T-helper 2 cell (primary cell): ENCODE measurements around the gene PTGES2.
"Not testable (repeated sequence)": the region's sequence is repeated elsewhere in the genome, so short reads cannot be mapped to it uniquely, and the experiment has no call there.

Experiments
- DNase-seq, 5 experiments: peaks; one replicate each; pipeline versions ENCODE4 v3.0.0 to v3.0.0-alpha.2; 2012 to 2022

PTGES2 gene

DNA sequence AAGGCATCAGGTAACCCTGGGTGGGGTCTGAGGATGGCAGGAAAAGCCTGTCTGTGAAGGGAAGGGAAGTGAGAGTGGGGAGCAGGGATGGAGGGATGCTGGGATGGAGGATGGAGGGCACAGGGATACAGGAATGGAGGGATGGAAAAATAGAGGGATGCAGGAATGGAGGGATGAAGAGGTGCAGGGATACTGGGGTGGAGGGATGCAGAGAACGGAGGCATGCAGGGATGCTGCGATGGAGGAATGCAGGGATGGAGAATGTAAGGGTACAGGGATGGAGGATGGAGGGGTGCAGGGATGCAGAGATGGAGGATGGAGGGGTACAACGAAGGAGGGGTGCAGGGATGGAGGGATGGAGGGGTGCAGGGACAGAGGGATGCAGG is 9.1 kb downstream of the PTGES2 start:
- no peak for DNase-seq

DNA sequence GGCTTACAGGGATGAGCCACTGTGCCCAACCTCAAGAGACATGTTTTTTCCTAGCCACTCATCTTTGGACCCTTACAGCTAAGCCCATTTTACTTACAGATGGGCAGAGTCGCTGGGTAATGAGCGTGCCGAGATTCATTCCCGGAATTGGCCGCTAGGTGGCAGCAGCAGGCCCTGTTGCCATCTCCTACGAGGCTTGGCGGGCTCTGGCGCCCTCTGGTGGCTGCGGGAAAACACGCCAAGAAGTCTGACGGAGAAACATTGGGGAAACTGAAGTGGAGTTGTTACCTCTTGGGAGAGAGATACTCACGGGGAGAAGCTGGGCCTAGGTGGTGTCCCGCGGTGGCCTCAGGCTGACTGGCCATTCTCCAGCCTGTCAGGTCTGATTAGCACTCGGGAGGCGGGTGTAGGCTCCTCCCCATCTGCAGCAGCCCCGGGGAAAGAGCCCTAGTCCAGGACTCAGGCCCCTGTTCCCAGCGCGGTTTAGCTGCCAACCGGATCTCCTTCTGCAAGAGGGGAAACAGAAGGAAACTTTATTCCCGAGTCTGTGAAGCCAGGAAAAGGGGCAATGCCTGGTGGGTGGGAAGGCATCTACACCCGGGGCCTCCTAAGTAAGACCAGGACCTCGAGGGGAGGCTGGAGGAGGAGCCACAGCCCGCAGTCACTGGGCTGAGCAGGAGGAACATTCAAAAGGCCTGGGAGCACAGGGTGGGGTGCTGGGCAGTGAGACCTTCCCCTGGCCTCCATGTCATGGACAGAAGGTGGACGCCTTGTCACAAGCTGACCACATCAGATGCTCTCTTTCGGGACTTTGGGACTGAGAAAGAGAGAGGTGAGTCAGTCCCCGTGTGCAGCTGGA is 9.7 kb downstream of the PTGES2 start:
- peak; percentile 80 to 99 (median 93) for DNase-seq

GRCh38 chr9:128116104-128117083 is 11.1 kb downstream of the PTGES2 start:
- DNase-seq: no peak

GRCh38 chr9:128115187-128116103 is 12.1 kb downstream of the PTGES2 start:
- DNase-seq: peak in 1 of 5 experiments; percentile 34

- no peak for DNase-seq
Measured at GRCh38 chr9:128114326-128115186, 13.0 kb downstream of the PTGES2 start.

DNA sequence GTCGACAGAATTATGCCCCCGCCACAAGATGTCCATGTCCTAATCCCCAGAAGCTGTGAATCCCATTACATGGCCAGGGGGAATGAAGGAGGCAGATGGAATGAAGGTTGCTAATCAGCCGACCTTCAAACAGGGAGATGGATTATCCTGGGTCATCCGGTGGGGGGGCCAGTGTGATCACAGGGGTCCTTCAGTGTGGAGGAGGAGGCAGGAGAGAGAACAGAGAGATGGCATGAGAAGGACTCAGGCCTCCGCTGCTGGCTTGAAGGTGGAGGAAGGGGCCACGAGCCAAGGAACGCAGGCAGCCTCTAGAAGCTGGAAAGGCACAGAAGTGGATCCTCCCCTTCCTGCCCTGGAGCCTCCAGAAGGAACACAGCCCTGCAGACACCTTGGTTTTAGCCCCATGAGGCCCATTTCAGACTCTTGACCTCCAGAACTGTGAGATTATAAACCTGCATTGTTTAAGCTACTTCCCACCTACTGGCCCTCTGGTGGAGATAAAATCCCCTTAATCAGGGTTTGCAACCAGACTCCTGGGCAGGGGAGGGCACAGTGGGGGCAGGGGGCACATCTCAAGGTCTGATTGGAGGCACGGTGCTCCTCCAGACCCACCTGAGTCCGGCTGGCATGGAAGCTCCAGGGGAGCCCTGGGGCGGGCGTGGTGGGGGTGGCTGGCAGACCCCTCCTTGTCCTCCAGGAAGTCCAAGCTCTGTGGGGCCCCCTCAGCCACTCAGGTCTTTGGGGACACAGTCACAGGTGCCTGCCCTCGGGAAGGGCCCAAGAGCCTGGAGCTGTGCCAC is 13.8 kb downstream of the PTGES2 start:
- no peak for DNase-seq

- not testable (repeated sequence) for DNase-seq
Measured at GRCh38 chr9:128111726-128112125, 15.8 kb downstream of the PTGES2 start.

DNA sequence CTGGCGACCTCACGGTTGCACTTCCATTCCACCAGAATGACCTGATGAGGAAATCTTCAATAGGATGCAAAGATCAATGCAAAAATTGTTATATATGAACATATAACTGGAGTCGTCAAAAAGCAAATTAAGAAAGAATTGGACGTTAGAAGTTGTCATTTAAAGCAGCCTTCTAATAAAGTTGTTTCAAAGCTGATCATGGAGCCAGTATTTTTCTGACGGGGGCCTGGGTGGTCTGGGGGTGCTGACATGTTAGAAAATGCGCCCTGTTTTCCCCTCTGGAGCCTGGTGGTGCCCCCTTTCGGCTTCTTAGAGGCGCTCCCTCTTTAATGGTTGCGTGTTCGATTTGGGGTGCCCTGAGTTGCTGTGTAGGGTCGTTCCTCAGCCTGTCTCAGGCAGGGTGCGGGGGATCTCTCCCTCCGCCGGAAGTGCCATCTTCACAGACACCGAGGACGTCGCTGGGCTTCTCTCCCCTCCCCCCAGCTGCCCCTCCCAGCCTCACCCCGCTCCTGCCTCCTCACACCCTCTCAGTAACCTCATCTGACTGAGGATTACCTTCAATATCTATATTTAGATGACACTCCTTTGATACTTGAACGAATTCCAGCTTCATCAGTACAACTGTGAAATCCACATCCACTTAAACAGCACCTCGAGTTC is 18.3 kb downstream of the PTGES2 start:
- DNase-seq: no peak

DNA sequence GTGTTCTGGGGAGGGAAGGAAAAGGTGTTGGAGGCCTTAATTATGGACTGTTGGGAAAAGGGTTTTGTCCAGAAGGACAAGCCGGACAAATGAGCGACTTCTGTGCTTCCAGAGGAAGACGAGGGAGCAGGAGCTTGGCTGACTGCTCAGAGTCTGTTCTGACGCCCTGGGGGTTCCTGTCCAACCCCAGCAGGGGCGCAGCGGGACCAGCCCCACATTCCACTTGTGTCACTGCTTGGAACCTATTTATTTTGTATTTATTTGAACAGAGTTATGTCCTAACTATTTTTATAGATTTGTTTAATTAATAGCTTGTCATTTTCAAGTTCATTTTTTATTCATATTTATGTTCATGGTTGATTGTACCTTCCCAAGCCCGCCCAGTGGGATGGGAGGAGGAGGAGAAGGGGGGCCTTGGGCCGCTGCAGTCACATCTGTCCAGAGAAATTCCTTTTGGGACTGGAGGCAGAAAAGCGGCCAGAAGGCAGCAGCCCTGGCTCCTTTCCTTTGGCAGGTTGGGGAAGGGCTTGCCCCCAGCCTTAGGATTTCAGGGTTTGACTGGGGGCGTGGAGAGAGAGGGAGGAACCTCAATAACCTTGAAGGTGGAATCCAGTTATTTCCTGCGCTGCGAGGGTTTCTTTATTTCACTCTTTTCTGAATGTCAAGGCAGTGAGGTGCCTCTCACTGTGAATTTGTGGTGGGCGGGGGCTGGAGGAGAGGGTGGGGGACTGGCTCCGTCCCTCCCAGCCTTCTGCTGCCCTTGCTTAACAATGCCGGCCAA is 19.1 kb downstream of the PTGES2 start:
- DNase-seq: no peak

GRCh38 chr9:128107468-128108268 is 19.9 kb downstream of the PTGES2 start:
- no peak for DNase-seq

DNA sequence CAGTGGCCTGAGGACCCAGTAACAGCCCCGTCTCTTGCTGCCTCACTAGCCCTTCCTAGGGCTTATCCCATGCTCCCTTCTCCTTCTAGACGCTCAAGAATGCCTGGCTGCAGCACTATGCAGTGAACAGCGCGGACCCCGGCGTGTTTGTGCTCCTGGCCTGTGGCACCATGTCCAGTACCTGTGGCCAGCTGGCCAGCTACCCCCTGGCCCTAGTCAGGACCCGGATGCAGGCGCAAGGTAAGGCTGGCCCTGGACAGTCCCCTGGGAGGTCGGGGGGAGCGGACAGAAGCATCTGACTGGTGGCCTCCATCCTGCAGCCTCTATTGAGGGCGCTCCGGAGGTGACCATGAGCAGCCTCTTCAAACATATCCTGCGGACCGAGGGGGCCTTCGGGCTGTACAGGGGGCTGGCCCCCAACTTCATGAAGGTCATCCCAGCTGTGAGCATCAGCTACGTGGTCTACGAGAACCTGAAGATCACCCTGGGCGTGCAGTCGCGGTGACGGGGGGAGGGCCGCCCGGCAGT is 20.5 kb downstream of the PTGES2 start:
- DNase-seq: no peak

DNA sequence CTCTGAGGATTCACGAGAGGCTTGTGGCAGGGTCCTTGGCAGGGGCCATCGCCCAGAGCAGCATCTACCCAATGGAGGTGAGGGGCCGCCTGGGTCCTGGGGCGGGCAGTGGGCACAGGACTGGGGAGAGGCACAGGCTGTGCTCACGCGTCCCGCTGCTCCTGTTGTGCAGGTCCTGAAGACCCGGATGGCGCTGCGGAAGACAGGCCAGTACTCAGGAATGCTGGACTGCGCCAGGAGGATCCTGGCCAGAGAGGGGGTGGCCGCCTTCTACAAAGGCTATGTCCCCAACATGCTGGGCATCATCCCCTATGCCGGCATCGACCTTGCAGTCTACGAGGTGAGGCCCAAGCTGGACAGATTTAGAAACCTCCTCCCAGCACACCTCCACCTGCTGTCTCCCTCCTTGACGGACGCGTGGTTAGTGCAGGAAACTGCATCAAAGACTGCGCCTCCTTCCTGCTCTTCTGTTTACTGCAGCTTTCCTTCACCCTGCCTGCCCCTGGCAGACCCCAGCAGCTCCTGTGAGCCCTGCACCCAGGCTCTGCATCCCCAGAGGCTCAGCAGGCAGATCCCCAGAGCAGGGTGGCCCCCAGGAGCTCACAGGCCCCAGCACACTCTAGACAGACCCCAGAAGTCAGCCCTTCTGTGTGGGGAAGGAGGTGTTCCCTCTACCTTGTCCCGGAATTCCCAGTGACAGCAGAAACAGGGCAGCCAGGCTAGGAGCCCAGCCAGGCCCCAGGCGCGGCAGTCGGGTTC is 21.2 kb downstream of the PTGES2 start:
- no peak for DNase-seq

GRCh38 chr9:128105538-128106175 is 21.9 kb downstream of the PTGES2 start:
- no peak for DNase-seq

DNA sequence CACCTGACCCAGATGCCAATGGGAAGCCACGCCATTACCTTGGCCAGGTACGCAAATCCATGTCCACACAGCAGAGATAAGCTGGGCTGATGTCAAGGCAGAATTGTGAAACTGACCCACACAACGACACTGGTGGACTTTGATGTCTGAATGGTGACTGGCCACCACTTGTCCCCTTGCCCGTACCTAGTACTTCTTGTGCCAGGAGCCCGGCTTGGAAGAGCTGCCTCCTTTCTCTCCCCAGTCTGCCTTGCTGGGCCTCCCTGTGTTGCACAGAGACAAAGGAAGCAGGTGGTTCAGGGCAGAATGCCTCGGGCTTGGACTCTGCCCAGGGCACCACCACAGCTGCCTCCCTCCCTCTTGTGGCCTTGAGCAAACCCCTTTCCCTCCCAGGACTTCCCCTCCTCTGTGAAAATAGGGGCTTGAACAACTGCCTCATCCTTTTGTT is 23.3 kb downstream of the PTGES2 start:
- no peak for DNase-seq

- peak in 2 of 5 experiments; percentile 28 to 49 for DNase-seq
Measured at GRCh38 chr9:128103589-128103962, 24.0 kb downstream of the PTGES2 start.

DNA sequence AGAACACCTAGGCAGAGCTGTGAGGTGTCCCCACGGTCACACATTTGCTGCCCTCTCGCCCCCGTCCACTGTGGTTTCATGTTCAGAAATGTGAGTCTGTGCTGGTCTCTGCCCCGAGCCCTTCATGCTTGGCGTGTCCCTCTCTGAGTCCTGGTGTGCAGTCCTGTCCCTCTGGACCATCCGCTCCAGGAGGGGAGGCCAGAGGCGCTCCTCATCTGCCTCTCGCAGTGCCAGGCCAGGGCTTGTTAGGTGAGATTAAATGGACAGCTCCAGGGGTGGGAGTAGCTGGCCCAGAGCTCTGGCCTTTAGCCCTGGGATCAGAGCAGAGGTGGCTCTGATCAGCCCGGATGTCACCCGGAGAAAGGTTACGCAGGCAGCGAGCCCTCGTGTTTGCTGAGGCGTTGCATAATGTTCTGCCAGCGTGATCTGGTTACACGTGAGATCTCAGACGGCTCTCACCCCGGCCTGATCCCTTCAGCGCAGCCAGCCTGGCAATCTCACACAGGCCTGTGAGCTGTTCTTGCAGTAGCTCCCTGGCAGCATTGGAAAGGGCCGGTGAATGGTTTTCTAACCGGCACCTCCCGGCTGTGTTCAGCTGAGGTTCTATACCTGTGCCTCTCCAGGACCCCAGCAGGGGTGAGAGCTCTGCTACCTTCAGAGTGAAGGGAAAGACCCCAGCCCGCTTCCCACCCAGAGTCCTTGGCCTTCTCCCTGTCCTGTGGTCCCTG is 24.5 kb downstream of the PTGES2 start:
- DNase-seq: no peak
